ENCODE results near the gene MIPOL1.
"Not testable (repeated sequence)": the region's sequence is repeated elsewhere in the genome, so short reads cannot be mapped to it uniquely, and the experiment has no call there.

The MIPOL1 gene

GRCh38 chr14:37497422-37497821, 299.7 kb downstream of the MIPOL1 start:
- in situ Hi-C loops (cut with HindIII; ENCODE audit: low sequenced_read_pairs), result no loop called here

DNA sequence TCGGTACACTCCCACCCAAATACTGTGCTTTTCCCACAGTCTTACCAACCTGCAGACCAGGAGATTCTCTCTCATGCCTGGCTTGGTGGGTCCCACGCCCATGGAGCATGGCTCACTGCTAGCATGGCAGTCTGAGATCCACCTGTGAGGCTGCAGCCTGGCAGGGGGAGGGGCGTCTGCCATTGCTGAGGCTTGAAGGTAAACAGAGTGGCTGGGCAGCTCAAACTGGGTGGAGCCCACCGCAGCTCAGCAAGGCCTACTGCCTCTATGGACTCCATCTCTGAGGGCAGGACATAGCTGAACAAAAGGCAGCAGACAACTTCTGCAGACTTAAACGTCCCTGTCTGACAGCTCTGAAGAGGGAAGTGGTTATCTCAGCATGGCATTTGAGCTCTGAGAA, 304.1 kb downstream of the MIPOL1 start:
- in situ Hi-C loops (cut with HindIII; ENCODE audit: low sequenced_read_pairs), result no loop called here

- in situ Hi-C loops (cut with HindIII; ENCODE audit: low sequenced_read_pairs), result no loop called here
Observed at GRCh38 chr14:37508503-37508902, 310.8 kb downstream of the MIPOL1 start.

- in situ Hi-C loops (cut with HindIII; ENCODE audit: low sequenced_read_pairs), result no loop called here
Observed at GRCh38 chr14:37512173-37512572, 314.4 kb downstream of the MIPOL1 start.

DNA sequence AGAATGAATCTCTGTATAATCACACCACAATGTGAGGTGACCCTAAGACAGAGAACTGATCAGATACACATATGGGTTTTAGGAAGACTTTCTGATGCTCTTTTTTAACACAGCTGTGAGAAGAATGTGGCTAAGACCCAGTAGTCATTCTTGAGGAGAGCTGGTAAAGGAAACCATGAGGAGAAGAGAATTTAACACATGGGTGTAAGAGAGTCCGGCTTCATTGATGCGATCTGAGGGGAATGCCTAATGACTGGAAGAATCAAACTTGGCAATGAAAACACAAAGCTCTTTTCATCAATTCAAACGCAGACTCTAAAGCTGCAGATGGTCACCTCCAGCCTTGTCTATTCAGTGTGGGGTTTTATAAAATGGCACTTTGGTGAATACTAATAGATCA, 318.0 kb downstream of the MIPOL1 start:
- in situ Hi-C loops (cut with HindIII; ENCODE audit: low sequenced_read_pairs), result no loop called here

DNA sequence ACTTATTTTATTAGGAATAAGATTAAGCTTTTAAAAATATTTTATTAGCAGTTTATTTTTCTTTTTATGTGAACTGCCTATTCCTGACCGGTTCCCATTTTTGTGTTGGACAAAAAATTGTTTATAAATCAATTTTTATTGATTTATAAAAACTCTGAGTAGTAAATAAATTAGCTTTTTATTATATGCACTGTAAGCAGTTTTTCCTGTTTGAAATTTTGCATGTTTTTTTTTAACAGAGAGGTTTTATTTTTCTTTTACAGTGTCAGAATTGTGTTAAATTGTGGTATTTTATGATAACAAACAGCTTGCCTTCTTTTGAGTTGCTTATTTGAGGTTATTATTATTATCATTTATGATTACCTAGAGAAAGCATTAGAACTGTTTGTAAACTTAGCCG, 329.3 kb downstream of the MIPOL1 start:
- in situ Hi-C loops (cut with HindIII; ENCODE audit: low sequenced_read_pairs), result no loop called here

GRCh38 chr14:37539992-37540391, 342.3 kb downstream of the MIPOL1 start:
- in situ Hi-C loops (cut with HindIII; ENCODE audit: low sequenced_read_pairs), result no loop called here

GRCh38 chr14:37544407-37544806, 346.7 kb downstream of the MIPOL1 start:
- in situ Hi-C loops (cut with HindIII; ENCODE audit: low sequenced_read_pairs), result no loop called here

- in situ Hi-C loops (cut with HindIII; ENCODE audit: low sequenced_read_pairs), result no loop called here
Observed at GRCh38 chr14:37545174-37545573, 347.4 kb downstream of the MIPOL1 start.

DNA sequence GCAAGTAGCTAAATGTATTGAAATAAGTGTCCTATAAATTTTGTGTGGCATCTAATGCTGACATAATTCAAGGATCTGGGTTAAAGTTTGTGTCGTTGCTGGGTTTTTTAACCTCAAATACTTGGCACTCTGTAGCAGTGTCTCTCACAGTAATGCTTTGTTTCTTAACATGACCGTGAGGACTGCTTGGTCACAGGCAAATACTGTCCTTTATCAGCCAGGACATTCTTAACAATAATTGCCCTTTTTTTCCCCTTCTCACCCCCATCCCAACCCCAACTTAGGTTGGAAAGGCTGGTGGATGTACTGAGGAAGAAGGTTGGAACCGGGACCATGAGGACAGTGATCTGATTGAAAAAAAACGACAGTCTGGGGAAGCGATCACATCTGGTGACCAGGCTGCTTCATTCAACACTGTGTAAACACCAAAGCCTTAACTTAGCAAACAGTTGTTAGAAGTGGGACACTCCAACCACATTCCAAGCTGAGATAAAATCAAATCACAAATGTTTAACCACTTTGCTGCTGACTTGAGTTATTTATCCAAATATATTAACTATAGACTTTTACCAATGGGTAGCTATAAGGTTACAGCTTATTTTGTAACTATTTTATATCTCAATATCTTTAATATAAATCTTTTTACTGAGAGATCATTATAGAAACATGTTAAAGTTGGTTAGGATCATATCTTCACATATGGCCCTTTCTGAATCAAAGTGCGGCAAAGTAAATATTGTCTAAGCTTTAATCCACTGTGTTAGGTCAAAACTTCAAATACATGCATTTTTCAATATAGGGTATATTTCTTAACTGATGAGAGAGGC, 349.1 kb downstream of the MIPOL1 start:
- in situ Hi-C loops (cut with HindIII; ENCODE audit: low sequenced_read_pairs), result no loop called here

DNA sequence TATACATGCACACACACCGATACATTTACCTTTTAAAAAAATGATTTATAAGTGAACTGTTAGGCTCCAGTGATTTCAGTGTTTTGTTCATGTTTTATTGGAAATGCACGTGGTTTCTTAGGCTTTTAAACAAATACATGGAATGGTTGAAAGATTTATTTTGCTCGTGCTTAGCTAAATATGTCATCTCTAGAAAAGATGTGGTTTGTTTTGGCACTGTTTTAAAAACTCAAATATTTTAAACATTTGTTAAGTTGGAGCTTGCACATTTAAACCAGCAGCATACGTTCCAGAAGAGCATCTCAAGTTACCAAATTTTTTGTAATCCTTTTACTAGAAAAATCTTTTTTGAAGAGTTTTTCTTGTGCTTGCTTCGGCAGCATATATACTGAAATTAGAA, 352.8 kb downstream of the MIPOL1 start:
- in situ Hi-C loops (cut with HindIII; ENCODE audit: low sequenced_read_pairs), result no loop called here

DNA sequence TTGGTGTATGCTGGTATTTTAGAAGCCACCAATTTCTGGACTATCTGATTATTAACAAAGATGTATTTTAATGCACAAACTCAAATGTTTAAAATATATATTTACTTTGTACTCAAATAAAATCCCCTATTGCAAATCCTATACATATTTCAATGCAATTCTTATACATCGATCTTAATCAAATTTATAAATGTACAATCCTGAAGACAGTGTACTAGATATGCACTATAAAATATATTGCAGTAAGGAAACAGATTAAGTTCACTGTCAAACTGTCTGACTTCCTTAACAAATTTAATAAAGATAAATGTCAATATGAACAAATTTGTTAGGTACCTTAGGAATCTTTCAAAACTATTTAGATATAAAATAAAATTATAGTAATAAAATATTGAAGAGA, 353.4 kb downstream of the MIPOL1 start:
- in situ Hi-C loops (cut with HindIII; ENCODE audit: low sequenced_read_pairs), result no loop called here

DNA sequence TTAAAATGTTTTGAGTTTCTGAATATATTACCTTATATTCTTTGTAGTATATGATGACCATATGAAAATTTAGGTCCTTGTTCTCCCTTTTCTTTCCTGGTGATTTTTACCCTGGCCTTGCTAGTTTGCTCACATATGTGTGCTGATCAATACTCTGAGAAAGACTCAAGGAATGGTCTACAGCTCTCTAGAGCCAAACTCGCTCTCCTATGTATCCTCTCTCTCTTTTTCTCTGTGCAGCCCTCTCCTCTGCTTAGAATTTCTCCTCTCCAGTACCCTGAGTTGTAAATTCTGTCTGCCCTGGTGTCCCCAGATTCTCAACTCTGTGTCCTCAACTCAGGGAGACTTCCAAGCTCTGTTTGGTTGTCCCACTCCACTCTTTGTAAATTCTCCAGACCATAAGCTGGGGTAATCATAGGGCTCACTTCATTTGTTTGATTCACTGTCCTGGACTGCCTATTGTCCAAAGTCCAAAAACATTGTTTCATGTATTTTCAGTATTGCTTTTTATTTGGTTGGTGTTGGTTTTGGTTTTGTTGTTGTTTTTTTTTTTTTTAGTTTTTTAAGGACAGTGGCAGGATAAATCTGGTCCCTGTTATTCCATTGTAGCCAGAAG, 356.3 kb downstream of the MIPOL1 start:
- in situ Hi-C loops (cut with HindIII; ENCODE audit: low sequenced_read_pairs), result no loop called here

DNA sequence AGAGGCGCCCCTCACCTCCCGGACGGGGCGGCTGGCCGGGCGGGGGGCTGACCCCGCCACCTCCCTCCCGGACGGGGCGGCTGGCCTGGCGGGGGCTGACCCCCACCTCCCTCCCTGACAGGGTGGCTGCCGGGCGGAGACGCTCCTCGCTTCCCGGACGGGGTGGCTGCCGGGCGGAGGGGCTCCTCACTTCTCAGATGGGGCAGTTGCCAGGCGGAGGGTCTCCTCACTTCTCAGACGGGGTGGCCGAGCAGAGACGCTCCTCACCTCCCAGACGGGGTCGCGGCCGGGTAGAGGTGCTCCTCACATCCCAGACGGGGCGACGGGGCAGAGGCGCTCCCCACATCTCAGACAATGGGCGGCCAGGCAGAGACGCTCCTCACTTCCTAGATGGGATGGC, 357.9 kb downstream of the MIPOL1 start:
- in situ Hi-C loops (cut with HindIII; ENCODE audit: low sequenced_read_pairs), result not testable (repeated sequence)

DNA sequence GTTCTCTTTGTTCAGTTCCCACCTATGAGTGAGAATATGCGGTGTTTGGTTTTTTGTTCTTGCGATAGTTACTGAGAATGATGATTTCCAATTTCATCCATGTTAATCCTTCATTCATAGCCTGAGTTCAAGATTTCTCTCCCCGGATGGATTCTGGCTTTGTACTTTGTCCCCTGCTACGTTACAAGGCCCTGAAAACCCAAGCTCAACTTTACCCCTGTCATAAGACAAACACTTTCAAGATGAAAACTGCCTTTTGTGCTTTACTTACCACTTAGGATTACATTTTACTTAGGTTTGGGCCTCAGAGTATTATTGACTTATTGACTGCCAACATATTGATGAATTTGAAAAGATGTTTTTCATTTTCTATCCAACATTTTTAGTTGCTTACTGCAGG, 361.0 kb downstream of the MIPOL1 start:
- in situ Hi-C loops (cut with HindIII; ENCODE audit: low sequenced_read_pairs), result no loop called here

GRCh38 chr14:37559386-37559785, 361.6 kb downstream of the MIPOL1 start:
- in situ Hi-C loops (cut with HindIII; ENCODE audit: low sequenced_read_pairs), result no loop called here

DNA sequence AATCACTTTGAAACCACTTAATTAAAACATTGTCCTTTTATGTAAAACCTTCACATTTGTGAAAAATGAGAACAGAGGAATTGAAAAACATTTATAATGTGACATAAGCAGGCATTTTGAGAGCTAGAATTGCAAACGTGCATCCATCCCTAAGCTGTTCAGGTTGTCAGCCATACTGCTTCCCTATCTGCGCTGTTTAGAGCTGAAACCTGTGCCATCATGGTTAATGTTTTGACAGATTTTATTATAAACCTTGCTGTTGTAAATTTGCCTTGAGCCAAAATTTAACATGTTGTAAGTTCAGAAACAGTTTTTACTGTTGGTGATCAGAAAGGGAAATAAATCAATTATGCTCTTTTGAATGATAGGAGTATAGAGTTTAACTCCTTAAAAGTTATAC, 365.5 kb downstream of the MIPOL1 start:
- in situ Hi-C loops (cut with HindIII; ENCODE audit: low sequenced_read_pairs), result loop anchor here (10.0 kb wide), 1 partner anchor 318 kb away; no protein-coding TSS in a partner anchor

GRCh38 chr14:37565550-37565949, 367.8 kb downstream of the MIPOL1 start:
- in situ Hi-C loops (cut with HindIII; ENCODE audit: low sequenced_read_pairs), result loop anchor here (5.0 to 10.0 kb wide), 2 partner anchors 128 to 321 kb away; no protein-coding TSS in a partner anchor

DNA sequence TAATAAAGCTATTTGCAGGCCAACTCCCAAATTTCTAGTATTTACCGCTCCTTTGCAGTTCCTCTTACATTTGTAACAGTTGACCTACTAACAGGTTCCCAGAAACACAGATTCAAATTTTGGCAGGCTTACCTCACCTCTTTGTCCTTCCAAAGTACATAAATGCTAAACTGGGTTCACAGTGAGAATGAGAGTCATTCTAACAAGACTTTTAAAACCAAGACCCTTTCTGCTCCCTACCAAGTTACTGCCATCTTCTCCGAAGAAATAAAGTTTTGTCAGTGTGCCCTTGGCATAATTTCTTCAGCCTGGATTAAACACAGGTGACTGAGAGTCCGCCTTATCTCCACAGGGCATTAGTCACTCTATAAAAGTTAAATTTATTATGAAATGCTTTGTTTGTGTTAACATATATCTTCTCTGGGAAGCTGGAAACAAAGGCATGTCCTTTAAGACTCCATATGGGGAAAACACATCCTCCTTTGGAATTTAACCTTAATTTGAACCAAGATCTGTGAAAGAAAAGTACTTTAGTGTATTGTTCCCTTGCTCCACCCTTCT, 369.2 kb downstream of the MIPOL1 start:
- in situ Hi-C loops (cut with HindIII; ENCODE audit: low sequenced_read_pairs), result loop anchor here (5.0 to 10.0 kb wide), 2 partner anchors 130 to 322 kb away; no protein-coding TSS in a partner anchor

- in situ Hi-C loops (cut with HindIII; ENCODE audit: low sequenced_read_pairs), result loop anchor here (5.0 to 10.0 kb wide), 2 partner anchors 132 to 325 kb away; no protein-coding TSS in a partner anchor
Observed at GRCh38 chr14:37569729-37570128, 372.0 kb downstream of the MIPOL1 start.

- in situ Hi-C loops (cut with HindIII; ENCODE audit: low sequenced_read_pairs), result no loop called here
Observed at GRCh38 chr14:37571391-37571790, 373.7 kb downstream of the MIPOL1 start.

- in situ Hi-C loops (cut with HindIII; ENCODE audit: low sequenced_read_pairs), result no loop called here
Observed at GRCh38 chr14:37573356-37573755, 375.6 kb downstream of the MIPOL1 start.

Measured in DLD1 (cell line).